ENCODE measurements around the gene STEAP4.
"Not testable (repeated sequence)": the region's sequence is repeated elsewhere in the genome, so short reads cannot be mapped to it uniquely, and the experiment has no call there.

The STEAP4 gene

GRCh38 chr7:88268051-88268450 lies 38.6 kb downstream of the STEAP4 start:
- no peak for DNase-seq

- DNase-seq = no peak
Measured at GRCh38 chr7:88267421-88267820, 39.3 kb downstream of the STEAP4 start.

GRCh38 chr7:88264987-88265386 lies 41.7 kb downstream of the STEAP4 start:
- not testable (repeated sequence) for DNase-seq

GRCh38 chr7:88262562-88262961 lies 44.1 kb downstream of the STEAP4 start:
- DNase-seq = no peak

- DNase-seq = no peak
Measured at GRCh38 chr7:88260719-88261118, 46.0 kb downstream of the STEAP4 start.

- DNase-seq = no peak
Measured at GRCh38 chr7:88259656-88260380, 46.9 kb downstream of the STEAP4 start.

- DNase-seq = not testable (repeated sequence)
Measured at GRCh38 chr7:88258296-88258695, 48.4 kb downstream of the STEAP4 start.

- no peak for DNase-seq
Measured at GRCh38 chr7:88256906-88257305, 49.8 kb downstream of the STEAP4 start.

GRCh38 chr7:88254721-88255424 lies 51.8 kb downstream of the STEAP4 start:
- DNase-seq = no peak

GRCh38 chr7:88253640-88254039 lies 53.1 kb downstream of the STEAP4 start:
- DNase-seq = no peak

GRCh38 chr7:88244258-88244657 lies 62.4 kb downstream of the STEAP4 start:
- DNase-seq = no peak

GRCh38 chr7:88243345-88243909 lies 63.3 kb downstream of the STEAP4 start:
- no peak for DNase-seq

GRCh38 chr7:88239852-88240251 lies 66.8 kb downstream of the STEAP4 start:
- no peak for DNase-seq

GRCh38 chr7:88233828-88234227 lies 72.9 kb downstream of the STEAP4 start:
- DNase-seq = no peak

- DNase-seq = no peak
Measured at GRCh38 chr7:88230646-88231045, 76.0 kb downstream of the STEAP4 start.

GRCh38 chr7:88229302-88229995 lies 77.2 kb downstream of the STEAP4 start:
- no peak for DNase-seq

GRCh38 chr7:88226886-88227516 lies 79.7 kb downstream of the STEAP4 start:
- no peak for DNase-seq

- DNase-seq = no peak
Measured at GRCh38 chr7:88226201-88226600, 80.5 kb downstream of the STEAP4 start.

GRCh38 chr7:88224601-88225275 lies 82.0 kb downstream of the STEAP4 start:
- no peak for DNase-seq

GRCh38 chr7:88223265-88223664 lies 83.4 kb downstream of the STEAP4 start:
- DNase-seq = no peak
